ENCODE data around the gene FMN1.

The FMN1 gene

GRCh38 chr15:32872621-32873283, 321.8 kb downstream of the FMN1 start:
- H3K4me3 ChIP-seq, result no peak overlapping the region
- H3K4me1 ChIP-seq, result no peaks in the 10 kb centered on the region
- in situ Hi-C loops (cut with MboI; ENCODE audit: low sequenced_read_pairs), result no loop called here
- DNase-seq (ENCODE audit: low spot score in 2 of 2), result no peak
- no peaks in the 10 kb centered on the region for H3K9me3 ChIP-seq
- H3K27me3 ChIP-seq (ENCODE audit: low read depth), result no peaks in the 10 kb centered on the region
- H3K36me3 ChIP-seq (replicated peaks), result no peaks in the 10 kb centered on the region

- in situ Hi-C loops (cut with MboI; ENCODE audit: low sequenced_read_pairs), result no loop called here
- Histone ChIP-seq H3K27me3 (ENCODE audit: low read depth) (no peaks in the 10 kb centered on the region), H3K36me3 (replicated peaks) (no peaks in the 10 kb centered on the region), H3K4me3 (no peak overlapping the region), H3K9me3 (no peaks in the 10 kb centered on the region), H3K4me1 (no peaks in the 10 kb centered on the region)
- no peak for DNase-seq (ENCODE audit: low spot score in 2 of 2)
Observed at GRCh38 chr15:32871883-32872282, 322.6 kb downstream of the FMN1 start.

GRCh38 chr15:32870240-32871033, 324.1 kb downstream of the FMN1 start:
- no peak overlapping the region for H3K4me3 ChIP-seq
- DNase-seq (ENCODE audit: low spot score in 2 of 2), result no peak
- no peaks in the 10 kb centered on the region for H3K9me3 ChIP-seq
- no peaks in the 10 kb centered on the region for H3K27me3 ChIP-seq (ENCODE audit: low read depth)
- in situ Hi-C loops (cut with MboI; ENCODE audit: low sequenced_read_pairs), result no loop called here
- no peaks in the 10 kb centered on the region for H3K4me1 ChIP-seq
- H3K36me3 ChIP-seq (replicated peaks), result no peaks in the 10 kb centered on the region

DNA sequence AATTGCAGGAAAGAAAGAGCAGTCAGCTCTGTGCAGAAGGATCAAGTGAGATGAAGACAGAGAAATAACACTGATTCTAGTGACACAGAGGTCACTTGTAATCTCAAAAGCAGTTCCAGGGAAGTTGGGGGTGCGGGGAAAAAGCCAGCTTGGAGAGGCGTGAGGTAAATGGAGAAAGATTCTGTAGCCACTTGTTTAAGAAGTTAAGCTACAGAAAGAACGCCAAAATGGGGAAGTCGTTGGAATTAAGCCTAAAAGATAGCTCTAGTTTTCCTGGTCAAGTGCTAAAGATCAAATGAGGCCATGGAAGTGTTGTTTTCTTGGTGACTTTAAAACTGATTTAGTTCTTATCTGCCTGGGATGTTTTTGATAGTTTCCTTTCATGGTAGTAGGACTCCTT, 324.7 kb downstream of the FMN1 start:
- no peak for DNase-seq (ENCODE audit: low spot score in 2 of 2)
- H3K4me3 ChIP-seq, result no peak overlapping the region
- H3K27me3 ChIP-seq (ENCODE audit: low read depth), result no peaks in the 10 kb centered on the region
- in situ Hi-C loops (cut with MboI; ENCODE audit: low sequenced_read_pairs), result no loop called here
- H3K4me1 ChIP-seq, result no peaks in the 10 kb centered on the region
- H3K9me3 ChIP-seq, result no peaks in the 10 kb centered on the region
- H3K36me3 ChIP-seq (replicated peaks), result no peaks in the 10 kb centered on the region

GRCh38 chr15:32867313-32867626, 327.2 kb downstream of the FMN1 start:
- in situ Hi-C loops (cut with MboI; ENCODE audit: low sequenced_read_pairs), result no loop called here
- Histone ChIP-seq H3K36me3 (replicated peaks) (no peaks in the 10 kb centered on the region), H3K27me3 (ENCODE audit: low read depth) (no peaks in the 10 kb centered on the region), H3K9me3 (no peaks in the 10 kb centered on the region), H3K4me3 (no peak overlapping the region), H3K4me1 (no peaks in the 10 kb centered on the region)
- no peak for DNase-seq (ENCODE audit: low spot score in 2 of 2)

GRCh38 chr15:32866454-32867312, 327.8 kb downstream of the FMN1 start:
- in situ Hi-C loops (cut with MboI; ENCODE audit: low sequenced_read_pairs), result no loop called here
- Histone ChIP-seq H3K4me3 (no peak overlapping the region), H3K36me3 (replicated peaks) (no peaks in the 10 kb centered on the region), H3K27me3 (ENCODE audit: low read depth) (no peaks in the 10 kb centered on the region), H3K4me1 (no peaks in the 10 kb centered on the region), H3K9me3 (no peaks in the 10 kb centered on the region)
- no peak for DNase-seq (ENCODE audit: low spot score in 2 of 2)

GRCh38 chr15:32864841-32865240, 329.7 kb downstream of the FMN1 start:
- in situ Hi-C loops (cut with MboI; ENCODE audit: low sequenced_read_pairs), result no loop called here
- H3K27me3 ChIP-seq (ENCODE audit: low read depth), result no peaks in the 10 kb centered on the region
- no peaks in the 10 kb centered on the region for H3K36me3 ChIP-seq (replicated peaks)
- no peaks in the 10 kb centered on the region for H3K4me1 ChIP-seq
- H3K4me3 ChIP-seq, result no peak overlapping the region
- H3K9me3 ChIP-seq, result no peaks in the 10 kb centered on the region
- DNase-seq (ENCODE audit: low spot score in 2 of 2), result no peak

DNA sequence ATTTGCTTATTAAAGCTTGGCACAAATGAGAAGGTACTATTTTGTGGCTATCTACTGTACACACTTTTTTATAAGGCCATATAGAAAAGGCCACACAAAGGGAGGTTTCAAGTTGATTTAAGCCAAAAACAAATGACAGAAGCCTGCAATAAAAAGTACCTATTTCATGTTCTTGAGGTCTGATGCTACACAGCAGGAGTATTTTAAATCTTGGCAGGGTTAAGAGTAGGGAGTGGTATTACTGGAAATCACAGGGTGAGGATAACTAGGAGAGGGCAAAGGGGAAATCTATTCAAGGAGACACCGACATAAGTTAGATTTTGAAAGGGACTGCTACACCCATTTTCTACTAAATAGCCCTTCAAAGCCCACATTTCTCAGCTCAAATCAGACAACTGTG, 330.5 kb downstream of the FMN1 start:
- in situ Hi-C loops (cut with MboI; ENCODE audit: low sequenced_read_pairs), result no loop called here
- no peak for DNase-seq (ENCODE audit: low spot score in 2 of 2)
- H3K27me3 ChIP-seq (ENCODE audit: low read depth), result no peaks in the 10 kb centered on the region
- H3K36me3 ChIP-seq (replicated peaks), result no peaks in the 10 kb centered on the region
- H3K4me1 ChIP-seq, result no peaks in the 10 kb centered on the region
- no peak overlapping the region for H3K4me3 ChIP-seq
- H3K9me3 ChIP-seq, result no peaks in the 10 kb centered on the region

DNA sequence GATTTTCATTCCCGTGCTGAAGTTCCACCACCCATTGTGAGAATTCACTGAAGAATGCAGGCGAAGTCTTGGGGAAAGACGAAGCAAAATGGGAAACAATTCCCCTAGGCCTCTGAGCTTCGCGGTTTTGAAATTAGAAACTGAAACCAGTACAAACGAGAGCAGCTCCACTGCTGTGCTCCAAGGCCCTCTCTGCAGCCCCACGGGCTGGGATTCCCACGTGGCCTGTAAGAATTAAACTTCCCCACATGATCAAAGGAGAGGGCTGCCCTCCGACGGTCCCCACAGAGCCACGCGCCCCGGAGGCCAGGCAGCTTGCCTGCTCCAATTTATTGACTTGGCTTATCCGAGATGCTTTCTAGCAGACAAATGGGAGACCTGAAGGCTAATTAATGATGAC, 332.8 kb downstream of the FMN1 start:
- DNase-seq (ENCODE audit: low spot score in 2 of 2), result no peak
- Histone ChIP-seq H3K4me3 (no peak overlapping the region), H3K36me3 (replicated peaks) (no peaks in the 10 kb centered on the region), H3K27me3 (ENCODE audit: low read depth) (no peaks in the 10 kb centered on the region), H3K9me3 (no peaks in the 10 kb centered on the region), H3K4me1 (no peaks in the 10 kb centered on the region)
- in situ Hi-C loops (cut with MboI; ENCODE audit: low sequenced_read_pairs), result no loop called here

DNA sequence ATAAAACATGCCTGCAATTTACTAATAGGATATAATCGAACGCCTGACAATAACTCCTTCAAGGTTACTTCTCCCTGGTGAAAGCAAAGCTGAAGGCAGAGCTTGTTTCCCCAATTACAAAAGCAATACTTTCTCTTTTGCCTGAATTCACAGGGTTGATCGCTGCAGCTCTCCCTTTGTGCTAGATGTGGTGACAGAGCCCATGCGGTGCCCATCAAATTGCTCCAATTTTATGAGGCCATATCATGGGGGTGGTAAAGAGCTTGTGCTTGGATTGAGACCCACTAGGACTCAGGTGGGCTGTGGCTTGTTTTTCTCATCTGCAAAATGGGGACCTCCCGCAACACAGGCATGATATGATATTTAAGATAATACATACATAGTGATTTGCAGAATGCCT, 333.3 kb downstream of the FMN1 start:
- Histone ChIP-seq H3K4me3 (no peak overlapping the region), H3K9me3 (no peaks in the 10 kb centered on the region), H3K4me1 (no peaks in the 10 kb centered on the region), H3K36me3 (replicated peaks) (no peaks in the 10 kb centered on the region), H3K27me3 (ENCODE audit: low read depth) (no peaks in the 10 kb centered on the region)
- DNase-seq (ENCODE audit: low spot score in 2 of 2), result no peak
- in situ Hi-C loops (cut with MboI; ENCODE audit: low sequenced_read_pairs), result no loop called here

GRCh38 chr15:32859996-32860395, 334.5 kb downstream of the FMN1 start:
- H3K27me3 ChIP-seq (ENCODE audit: low read depth), result no peaks in the 10 kb centered on the region
- H3K9me3 ChIP-seq, result no peaks in the 10 kb centered on the region
- DNase-seq (ENCODE audit: low spot score in 2 of 2), result no peak
- H3K4me3 ChIP-seq, result no peak overlapping the region
- no peaks in the 10 kb centered on the region for H3K4me1 ChIP-seq
- in situ Hi-C loops (cut with MboI; ENCODE audit: low sequenced_read_pairs), result no loop called here
- H3K36me3 ChIP-seq (replicated peaks), result no peaks in the 10 kb centered on the region

- no peaks in the 10 kb centered on the region for H3K36me3 ChIP-seq (replicated peaks)
- in situ Hi-C loops (cut with MboI; ENCODE audit: low sequenced_read_pairs), result no loop called here
- no peak overlapping the region for H3K4me3 ChIP-seq
- DNase-seq (ENCODE audit: low spot score in 2 of 2), result no peak
- H3K4me1 ChIP-seq, result no peaks in the 10 kb centered on the region
- no peaks in the 10 kb centered on the region for H3K9me3 ChIP-seq
- no peaks in the 10 kb centered on the region for H3K27me3 ChIP-seq (ENCODE audit: low read depth)
Observed at GRCh38 chr15:32859251-32859650, 335.3 kb downstream of the FMN1 start.

GRCh38 chr15:32857732-32858131, 336.8 kb downstream of the FMN1 start:
- Histone ChIP-seq H3K4me3 (no peak overlapping the region), H3K27me3 (ENCODE audit: low read depth) (no peaks in the 10 kb centered on the region), H3K4me1 (no peaks in the 10 kb centered on the region), H3K9me3 (no peaks in the 10 kb centered on the region), H3K36me3 (replicated peaks) (no peaks in the 10 kb centered on the region)
- DNase-seq (ENCODE audit: low spot score in 2 of 2), result no peak
- in situ Hi-C loops (cut with MboI; ENCODE audit: low sequenced_read_pairs), result no loop called here

DNA sequence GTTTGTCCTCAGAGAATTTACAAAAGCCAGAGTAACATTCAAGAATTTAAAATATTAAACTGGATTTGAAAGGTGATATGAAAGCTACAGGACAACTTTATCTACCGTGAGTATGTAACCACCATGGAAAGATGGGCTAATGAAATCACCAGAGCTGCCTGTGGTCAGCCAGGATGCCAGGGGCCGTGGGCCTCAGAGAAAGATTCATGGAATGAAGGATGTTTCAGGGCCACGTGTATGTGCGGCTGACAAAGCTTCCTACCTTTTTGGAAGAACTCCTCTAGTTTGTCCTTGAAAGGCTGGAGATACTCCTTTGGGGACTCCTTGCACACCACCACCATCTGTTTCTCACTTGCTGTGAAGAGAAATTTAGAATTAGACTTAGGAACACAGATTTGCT, 337.8 kb downstream of the FMN1 start:
- Histone ChIP-seq H3K27me3 (ENCODE audit: low read depth) (no peaks in the 10 kb centered on the region), H3K4me3 (no peak overlapping the region), H3K4me1 (no peaks in the 10 kb centered on the region), H3K36me3 (replicated peaks) (no peaks in the 10 kb centered on the region), H3K9me3 (no peaks in the 10 kb centered on the region)
- DNase-seq (ENCODE audit: low spot score in 2 of 2), result no peak
- in situ Hi-C loops (cut with MboI; ENCODE audit: low sequenced_read_pairs), result no loop called here

Data from HAP-1 (cell line).